ENCODE measurements around the gene NLRC3. TPM values are rescaled to one million over a fixed set of nuclear protein-coding genes. Genes with fewer than 3 reads are reported as not detected.

The NLRC3 gene
- total RNA-seq, 1 experiment from 2014 or later: 0.15 TPM

GRCh38 chr16:3589001-3589400 is 11.8 kb upstream of the NLRC3 start:
- no peak overlapping the region for H2AFZ ChIP-seq (ENCODE audit: low read depth, low read length, poor library complexity, severe bottlenecking)
- TF ChIP-seq CTCF (IDR thresholded peaks at IDR 0.05 in 2 of 3, conservative IDR thresholded peaks at IDR 0.05 in 1 of 3; ENCODE audit: borderline replicate concordance in 1 of 3, insufficient read depth in 1 of 3, low read depth in 2 of 3, low read length in 2 of 3): no peak
- no peak for TF ChIP-seq ELF1 (IDR thresholded peaks at IDR 0.05; ENCODE audit: borderline replicate concordance, low read depth)
- no peak for TF ChIP-seq ZFX (IDR thresholded peaks at IDR 0.05)
- no peak for TF ChIP-seq ATF3 (IDR thresholded peaks at IDR 0.05)
- no peak for TF ChIP-seq MAX (IDR thresholded peaks at IDR 0.05)
- no peak for TF ChIP-seq POLR2A (IDR thresholded peaks at IDR 0.05; ENCODE audit: borderline replicate concordance, extremely low read depth, insufficient read depth, insufficient read length)
- TF ChIP-seq EGR1 (IDR thresholded peaks at IDR 0.05; ENCODE audit: low read depth): no peak
- TF ChIP-seq ZBTB33 (IDR thresholded peaks at IDR 0.05; ENCODE audit: extremely low read depth, insufficient replicate concordance, low read length): no peak
- no peak for TF ChIP-seq RAD21 (IDR thresholded peaks at IDR 0.05; ENCODE audit: low read depth)
- TF ChIP-seq EZH2phosphoT487 (IDR thresholded peaks at IDR 0.05; ENCODE audit: borderline replicate concordance): no peak
- TF ChIP-seq CEBPB (IDR thresholded peaks at IDR 0.05; ENCODE audit: low read depth): no peak
- TF ChIP-seq POLR2AphosphoS5 (IDR thresholded peaks at IDR 0.05; ENCODE audit: low read depth, low read length): no peak
- no peak for TF ChIP-seq SP1 (IDR thresholded peaks at IDR 0.05; ENCODE audit: low read depth)
- TF ChIP-seq JUND (IDR thresholded peaks at IDR 0.05): no peak
- TF ChIP-seq FOSL1 (IDR thresholded peaks at IDR 0.05; ENCODE audit: low read depth): no peak
- TF ChIP-seq REST (IDR thresholded peaks at IDR 0.05; ENCODE audit: low read depth): no peak
- no peak for TF ChIP-seq EZH2 (IDR thresholded peaks at IDR 0.05)
- no peak for DNase-seq (ENCODE audit: low read depth, low spot score)
- intact Hi-C loops (cut with micrococcal nuclease): no loop called here
- ChIA-PET RAD21 (ENCODE audit: low non-redundant PET in 1 of 2, low total read pairs in 2 of 2, uncharacterized antibody in 2 of 2, unreplicated experiment in 2 of 2) (no interaction called here), CTCF (no interaction called here), POLR2A (no interaction called here)
- H3K27ac ChIP-seq (ENCODE audit: low read depth, low read length): no peak overlapping the region
- no peaks in the 10 kb centered on the region for H3K9me2 ChIP-seq (ENCODE audit: insufficient read depth)
- H3K27me3 ChIP-seq (ENCODE audit: insufficient read depth, low read length): no peaks in the 10 kb centered on the region
- H3K4me1 ChIP-seq (ENCODE audit: control insufficient read depth in 1 of 2, insufficient read depth in 2 of 2, low read length in 2 of 2): peaks cover 0 to 4% of the 10 kb centered on the region in 2 experiments; a peak in 1 of 4 replicates
- no peak overlapping the region for H3K4me3 ChIP-seq (replicated peaks in 1 of 2; ENCODE audit: low read depth in 1 of 2, low read length in 2 of 2)
- H3K9me3 ChIP-seq (ENCODE audit: control insufficient read depth in 1 of 2, insufficient read depth in 1 of 2, low read depth in 1 of 2, low read length in 2 of 2): no peaks in the 10 kb centered on the region
- no peak overlapping the region for H3K4me2 ChIP-seq (ENCODE audit: low read length)
- no peaks in the 10 kb centered on the region for H4K20me1 ChIP-seq (ENCODE audit: insufficient read depth)
- H3K79me2 ChIP-seq (ENCODE audit: insufficient read depth, low read length): no peaks in the 10 kb centered on the region
- H3K36me3 ChIP-seq (ENCODE audit: control insufficient read depth in 1 of 2, insufficient read depth in 2 of 2, low read length in 2 of 2): no peaks in the 10 kb centered on the region; a peak in 1 of 4 replicates
- H3K9ac ChIP-seq (ENCODE audit: low read length): no peak overlapping the region
- no peak for ATAC-seq
- no TSS peak for BruUV-seq (replicated peaks)
